OCI-LY7 (cell line): ENCODE measurements around the gene NIN.

ENCODE experiments used
- CTCF ChIP-seq: fragments of 200-600 bp; sonication (generic); conservative IDR thresholded peaks from 2 replicates; pipeline ENCODE4 v1.5.1; 2014; ENCODE audit warnings: mild to moderate bottlenecking, antibody characterized with exemption, low read length, moderate library complexity, mixed read lengths
- EZH2phosphoT487 ChIP-seq: fragments of 200-600 bp; sonication (generic); IDR thresholded peaks from 2 replicates; pipeline ENCODE4 v1.6.1; 2018; ENCODE audit warnings: low read depth, borderline replicate concordance, mild to moderate bottlenecking, mixed run types, antibody characterized with exemption, low read length, moderate library complexity, mixed read lengths

GRCh38 chr14:50762001-50762930 lies 68.7 kb downstream of the NIN start:
- TF ChIP-seq CTCF: no peak
- no peak for TF ChIP-seq EZH2phosphoT487
